NOMO-1 treated with DMSO at 0.1 percent for 48 hours (cell line): ENCODE measurements around the gene CLDND2.

ENCODE experiments used
- DNase-seq: peaks from one replicate; lab custom pipeline; 2025; ENCODE audit not compliant: unreplicated experiment; lab: John Stamatoyannopoulos, UW

The CLDND2 gene

DNA sequence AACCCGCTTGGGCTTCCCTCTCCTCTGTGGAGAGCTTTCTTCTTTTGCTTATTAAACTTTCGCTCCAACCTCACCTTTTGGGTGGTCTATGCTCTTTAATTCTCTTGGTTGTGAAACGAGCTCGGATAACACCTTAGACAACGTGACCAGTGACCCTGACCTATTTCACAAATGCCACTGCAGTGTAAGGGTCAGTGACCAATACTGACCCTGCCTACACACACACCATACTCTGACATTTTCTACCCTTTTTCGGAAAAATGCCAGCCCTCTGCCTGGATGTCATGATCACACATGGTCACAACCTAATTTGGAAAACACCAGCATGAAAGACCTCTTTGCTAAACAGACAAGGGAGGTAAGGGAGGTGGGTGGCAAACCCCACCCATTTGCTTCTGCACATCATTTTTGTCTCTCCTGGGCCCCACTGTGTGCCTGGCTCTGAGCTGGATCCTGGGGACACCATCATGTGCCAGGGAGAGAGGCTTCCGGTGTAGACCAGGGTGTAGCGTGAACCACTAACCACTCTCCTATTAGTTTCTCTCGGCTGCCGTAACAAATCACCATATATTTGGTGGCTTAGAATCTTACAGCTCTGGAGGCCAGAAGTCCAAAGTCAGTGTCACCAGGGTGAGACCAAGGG is 12.5 kb downstream of the CLDND2 start:
- no peak for DNase-seq

DNA sequence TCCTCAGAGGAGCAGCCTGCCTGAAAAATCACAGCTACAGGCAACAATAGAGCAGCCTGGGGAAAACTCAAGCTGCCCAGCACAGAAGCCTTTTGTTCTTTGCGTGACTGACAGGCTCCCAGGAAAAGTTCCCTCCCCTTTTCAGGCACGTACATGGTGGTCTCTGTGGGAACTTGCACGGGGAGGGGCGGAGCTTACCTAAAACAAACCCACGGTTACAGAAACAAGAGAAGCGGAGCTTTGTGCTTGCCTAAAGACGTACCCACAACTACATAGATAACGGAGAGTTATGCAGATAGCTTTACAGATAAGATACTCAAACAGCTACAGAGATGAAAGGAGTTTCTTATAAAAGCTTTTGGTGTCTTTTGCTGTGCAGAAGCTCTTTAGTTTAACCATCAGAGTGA is 14.1 kb downstream of the CLDND2 start:
- DNase-seq: no peak

DNA sequence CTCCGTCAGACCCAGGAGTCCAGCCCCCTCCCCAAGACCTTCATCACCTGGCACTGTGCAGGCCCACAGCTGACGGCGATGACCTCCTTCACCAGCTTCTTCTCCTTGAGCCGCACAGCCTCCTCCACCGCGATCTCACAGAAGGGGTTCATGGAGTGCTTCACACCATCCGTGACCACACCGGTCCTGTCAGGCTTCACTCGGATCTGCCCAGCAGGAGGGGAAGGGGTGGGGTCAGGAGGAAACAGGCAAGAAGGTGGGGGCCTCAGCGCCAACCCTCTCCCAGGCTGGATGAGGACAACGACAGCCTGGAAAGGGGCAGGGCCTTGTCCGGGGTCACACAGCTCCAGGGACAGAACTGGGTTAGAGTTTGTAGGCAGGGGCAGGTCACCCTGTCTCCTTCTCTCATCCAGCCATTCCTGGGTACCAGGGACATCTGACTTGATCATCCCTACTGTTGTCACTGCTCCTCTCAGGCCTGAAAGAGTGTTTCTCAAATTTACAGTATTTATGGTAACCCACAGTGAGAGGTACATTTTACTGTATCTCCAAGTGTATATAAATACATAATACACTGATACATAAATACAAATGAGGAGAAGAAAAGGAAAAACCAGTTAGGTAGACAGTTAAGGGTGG is 14.6 kb downstream of the CLDND2 start:
- no peak for DNase-seq

DNA sequence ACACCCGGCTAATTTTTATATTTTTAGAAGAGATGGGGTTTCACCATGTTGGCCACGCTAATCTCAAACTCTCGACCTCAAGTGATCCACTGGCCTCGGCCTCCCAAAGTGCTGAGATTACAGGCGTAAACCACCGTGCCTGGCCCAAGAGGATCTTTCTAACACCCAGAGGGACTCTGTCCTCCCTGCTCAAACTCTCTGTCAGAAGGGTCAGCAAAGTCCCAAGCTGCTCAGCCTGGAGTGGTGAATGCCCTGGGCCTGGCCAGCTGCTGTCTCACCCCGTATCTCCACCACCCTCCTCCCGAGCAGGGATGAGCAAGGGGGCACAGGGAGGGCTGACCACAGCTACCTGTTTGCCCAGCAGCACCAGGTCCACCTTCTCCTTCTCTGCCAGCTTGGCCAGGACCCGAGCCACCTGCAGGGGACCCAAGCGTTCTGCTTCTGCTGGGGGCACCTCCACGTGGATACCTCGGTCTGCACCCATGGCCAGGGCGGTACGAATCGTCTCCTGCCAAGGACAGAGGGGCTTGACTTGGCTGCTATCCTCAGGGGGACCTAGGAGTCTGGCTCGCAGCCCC is 15.9 kb downstream of the CLDND2 start:
- no peak for DNase-seq

DNA sequence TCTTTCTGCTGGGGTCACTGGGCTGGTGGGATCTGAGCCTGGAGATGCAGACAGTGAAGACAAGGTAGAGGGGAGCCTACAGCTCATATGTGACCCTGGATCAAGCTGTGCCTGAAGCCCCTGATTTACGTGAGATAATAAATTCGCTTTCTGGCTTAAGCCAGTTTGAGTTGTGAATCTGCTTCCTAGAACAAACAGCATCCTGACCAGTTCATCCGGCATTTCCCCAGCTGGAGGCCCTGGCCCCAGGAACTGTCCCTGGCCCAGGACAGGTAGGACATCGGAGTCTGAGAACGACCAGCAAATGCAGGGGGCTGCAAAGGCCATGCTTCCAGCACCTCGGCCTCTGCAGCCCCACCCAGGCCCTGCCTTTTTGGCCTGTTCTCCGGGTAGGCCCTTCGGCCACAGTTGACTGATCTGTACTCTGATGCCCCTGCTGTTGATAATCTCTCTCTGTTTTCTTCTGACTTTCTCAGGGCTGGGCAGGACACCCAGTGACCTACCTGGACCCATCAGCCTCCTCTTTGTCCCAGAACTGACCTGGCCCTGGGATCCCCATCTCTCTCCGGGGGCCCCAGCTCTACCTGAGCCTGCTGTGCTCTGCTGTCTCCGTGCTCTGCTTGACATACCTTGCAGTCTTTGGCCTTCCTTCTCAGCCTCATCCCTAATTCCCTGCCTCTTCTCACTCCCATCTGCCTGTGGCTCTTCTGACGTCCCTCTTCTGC is 17.4 kb downstream of the CLDND2 start:
- no peak for DNase-seq

DNA sequence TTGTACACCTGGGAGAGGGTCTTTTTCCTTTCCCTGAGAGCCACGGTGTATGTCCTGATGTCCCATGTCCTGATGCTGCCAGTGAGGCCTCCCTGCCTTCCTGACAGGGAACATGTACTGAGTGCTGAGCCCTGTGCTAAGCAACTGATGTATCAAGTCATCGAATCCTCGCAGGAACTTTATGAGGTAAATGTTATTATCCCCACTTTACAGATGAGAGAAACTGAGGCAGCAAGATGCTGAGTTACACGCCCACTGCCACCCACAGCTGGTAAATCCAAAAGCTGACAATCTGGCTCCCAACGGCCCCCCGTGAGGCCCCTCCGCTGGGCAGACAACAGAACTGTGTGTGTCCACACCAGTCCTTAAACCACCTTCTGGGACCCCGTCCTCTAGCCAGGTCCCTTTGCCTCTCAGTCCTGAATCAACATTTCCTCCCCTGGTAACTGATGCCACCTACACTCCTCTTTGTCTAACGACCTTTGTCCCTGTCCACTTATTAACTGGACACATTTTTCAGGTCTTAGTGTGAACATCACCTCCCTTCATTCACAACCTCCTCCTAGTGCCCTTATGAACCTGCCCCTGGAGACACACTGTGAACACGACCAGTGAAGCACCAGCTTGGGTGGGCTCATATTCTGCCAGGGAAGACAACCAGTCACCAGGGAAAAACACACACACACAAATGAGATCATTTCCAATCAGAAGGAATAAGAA is 21.4 kb downstream of the CLDND2 start:
- DNase-seq: no peak

DNA sequence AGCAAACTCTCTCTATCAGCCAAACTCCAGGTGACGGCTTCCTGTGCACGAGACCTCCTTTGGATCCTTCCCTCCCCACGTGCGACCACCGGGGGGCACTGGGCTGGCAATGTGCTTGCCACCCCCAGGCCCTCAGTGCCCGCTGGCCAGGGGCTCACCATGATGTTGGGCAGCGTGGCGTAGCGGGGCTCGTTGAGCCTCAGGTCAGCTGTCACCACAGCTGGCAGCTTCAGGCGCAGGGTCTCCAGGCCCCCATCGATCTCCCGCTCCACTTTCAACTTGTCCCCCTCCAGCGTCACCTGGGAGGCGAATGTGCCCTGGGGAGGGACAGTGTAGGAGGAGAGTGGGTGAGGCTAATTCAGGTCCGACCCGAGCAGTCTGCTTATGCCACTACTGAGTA is 22.1 kb downstream of the CLDND2 start:
- DNase-seq: no peak

DNA sequence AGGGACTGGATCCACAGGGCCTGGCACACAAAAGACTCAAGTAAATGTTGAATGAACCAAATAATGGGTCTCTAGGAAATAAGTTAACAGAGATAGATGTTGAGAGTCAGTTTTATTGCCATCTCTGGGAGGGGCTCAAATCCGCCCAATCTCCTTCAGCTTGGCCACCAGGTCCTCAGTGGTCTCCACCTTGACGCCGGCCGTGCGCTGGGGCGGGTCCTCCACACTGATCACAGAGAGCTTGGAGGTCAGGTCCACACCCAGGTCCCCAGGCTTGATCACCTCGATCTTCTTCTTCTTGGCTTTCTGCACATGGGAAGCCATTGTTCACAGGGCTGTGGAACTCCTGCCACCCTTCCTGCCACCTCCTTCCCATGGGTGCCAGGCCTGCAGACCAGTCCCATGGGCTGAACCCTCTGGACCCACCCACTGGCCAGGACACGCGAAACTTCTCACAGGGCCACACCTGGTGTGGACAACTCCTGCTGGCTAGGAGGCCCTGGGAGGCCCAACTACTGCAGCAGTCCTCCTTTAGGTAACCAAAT is 23.7 kb downstream of the CLDND2 start:
- no peak for DNase-seq

DNA sequence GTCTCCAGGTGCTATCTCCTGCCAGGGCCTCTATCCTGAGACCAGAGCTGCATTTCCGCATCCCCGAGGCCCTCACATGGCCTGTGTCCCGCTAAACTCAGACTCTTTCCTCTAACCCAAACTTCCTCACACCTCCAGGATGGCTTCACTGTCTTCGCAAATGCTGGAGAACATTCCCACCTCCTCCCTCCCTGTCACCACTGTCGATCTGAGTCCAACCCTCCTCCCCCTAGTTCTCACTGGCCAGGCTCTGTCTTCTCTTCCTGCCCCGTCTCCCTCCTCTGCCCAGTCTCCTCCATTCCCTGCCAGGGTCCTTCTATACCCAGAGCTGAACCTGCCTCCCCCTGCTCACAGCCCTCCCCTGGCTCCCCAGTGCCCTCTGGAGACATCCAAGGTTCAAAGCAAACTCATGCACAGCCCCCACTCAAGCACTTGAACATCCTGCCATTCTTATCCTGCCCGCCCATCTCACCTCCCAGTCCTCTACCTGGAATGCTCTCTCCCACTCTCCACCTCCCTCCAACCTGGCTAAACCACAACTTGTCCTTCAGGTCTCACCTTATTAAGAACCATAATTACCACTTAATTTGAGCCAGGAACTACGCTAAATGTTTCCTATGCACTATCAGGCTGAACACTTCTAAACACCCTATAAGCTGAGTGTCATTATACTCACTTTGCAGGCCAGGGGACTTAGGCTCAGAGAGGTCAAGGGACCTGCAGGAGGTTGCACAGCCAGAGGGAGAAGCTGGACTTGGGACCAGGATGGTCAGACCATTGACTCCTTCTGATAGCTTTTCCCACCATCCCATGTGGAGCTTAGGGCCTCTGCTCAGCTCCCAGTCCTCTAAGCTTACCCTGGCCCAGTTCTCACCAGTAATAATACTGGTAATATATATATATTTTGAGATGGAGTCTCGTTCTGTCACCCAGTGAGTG is 25.9 kb downstream of the CLDND2 start:
- no peak for DNase-seq

DNA sequence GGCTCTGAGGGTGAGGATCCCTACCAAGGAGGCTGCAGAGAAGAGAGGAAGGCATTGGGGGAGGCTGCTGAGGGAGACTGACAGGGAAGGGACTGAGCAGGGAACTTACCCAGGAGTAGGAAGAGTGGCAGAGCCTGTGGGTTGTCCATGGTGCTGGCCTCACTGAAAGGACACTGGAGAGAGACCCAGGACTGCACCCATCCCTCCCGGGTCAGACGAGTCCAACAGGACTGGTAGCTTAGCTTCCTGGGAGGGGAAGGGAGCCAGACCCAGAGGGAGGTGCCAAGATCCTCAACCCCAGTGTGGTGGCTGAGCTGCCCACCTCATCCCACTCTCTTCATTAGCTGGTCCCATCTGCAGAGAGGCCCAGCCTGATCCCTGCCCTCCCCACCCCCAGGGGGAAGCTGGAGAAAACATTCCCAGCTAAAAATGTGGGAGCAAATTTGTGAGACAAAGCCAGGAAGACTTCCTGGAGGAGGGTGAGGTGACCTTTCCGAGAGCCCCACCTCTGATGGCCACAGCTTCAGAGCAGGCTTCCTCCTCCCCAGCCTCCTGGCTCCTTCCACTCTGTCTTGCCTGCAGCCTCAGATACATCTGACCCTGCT is 26.7 kb downstream of the CLDND2 start, which contains the start of gene VSIG10L:
Gene VSIG10L (minus strand): TSS at position 164 of the 605 bp plus-strand sequence. CDS start 15 bp downstream, at position 149.
- DNase-seq: no peak

DNA sequence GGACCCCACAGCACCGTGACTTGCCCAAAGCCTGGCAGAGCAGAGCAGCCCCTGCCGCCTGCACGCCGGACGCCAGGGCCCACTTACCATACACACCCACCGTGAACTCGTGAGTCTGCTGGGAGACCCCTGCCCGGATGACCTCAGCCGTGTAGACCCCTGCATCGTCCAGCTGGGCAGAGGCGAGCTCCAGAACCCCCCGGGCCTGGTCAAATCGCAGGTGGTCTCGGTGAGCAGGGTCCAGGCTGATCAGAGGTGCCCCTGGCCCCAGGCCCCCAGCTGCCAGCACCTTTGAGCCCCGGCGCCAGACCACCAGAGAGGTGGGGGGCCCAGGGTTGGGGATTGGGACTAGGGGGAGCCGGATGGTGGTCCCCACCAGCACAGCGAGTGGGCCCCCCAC is 27.7 kb downstream of the CLDND2 start:
- no peak for DNase-seq

DNA sequence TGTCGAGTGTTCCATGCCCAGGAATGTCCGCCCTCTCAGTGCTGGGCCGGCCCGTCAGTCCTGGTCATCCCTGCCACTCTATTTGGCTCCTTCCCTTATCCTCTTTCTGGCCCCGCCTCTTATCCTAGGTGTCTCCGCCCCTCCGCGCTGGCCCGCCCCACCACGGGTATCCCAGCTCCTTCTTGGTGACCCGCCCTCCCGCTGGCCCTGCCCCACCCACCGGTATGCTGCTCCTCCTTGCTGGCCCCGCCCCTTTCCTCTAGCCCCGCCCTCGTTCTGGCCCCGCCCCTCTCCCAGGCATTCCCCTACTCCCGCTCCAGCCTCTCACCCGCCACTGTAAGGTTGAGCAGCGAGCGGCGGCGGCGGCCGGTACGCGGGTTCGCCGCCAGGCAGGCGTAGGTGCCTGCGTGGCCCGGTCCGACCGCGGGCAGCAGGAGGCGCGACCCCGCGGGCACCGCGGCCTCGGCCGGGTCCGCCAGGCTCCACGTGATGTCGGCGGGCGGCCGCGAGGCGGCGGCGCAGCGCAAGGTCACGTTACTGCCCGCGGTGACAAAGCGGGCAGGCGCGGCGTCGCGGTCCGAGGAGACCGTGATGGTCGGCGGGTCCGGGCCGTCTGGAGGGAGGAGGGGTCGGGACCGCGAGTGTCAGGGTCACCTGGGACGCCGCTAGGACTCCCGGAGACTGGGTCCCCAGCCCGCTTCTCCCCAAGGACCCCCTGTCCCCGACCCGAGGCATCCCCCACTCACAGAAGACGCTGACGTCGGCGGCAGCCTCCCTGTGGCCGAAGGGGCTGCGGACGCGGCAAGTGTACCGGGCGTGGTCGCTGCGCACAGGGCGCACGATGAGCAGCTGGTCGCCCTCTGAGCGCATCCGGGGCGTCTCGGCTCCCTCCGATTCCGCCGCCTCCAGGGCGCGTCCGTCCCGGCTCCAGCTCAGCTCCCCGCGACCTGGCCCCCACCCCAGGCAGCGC is 28.8 kb downstream of the CLDND2 start:
- DNase-seq: peak; percentile 90

DNA sequence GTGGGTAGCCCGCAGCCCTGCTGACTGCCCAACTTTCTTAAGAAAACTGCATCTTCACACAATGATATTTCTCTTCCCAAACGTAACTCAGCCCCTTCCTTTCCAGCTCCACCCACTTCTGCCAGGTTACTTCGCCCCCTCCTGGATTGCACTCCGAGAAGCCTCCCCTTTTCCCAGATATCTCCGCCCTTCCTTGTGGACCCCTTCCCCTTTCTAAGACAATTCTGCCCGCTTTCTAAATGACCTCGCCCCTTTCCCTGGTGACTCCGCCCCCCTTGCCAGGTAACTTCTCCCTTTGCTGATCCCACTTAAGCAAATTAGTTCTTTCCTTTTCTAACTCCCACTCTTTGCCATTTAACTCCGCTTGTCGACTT is 29.5 kb downstream of the CLDND2 start:
- DNase-seq: no peak

DNA sequence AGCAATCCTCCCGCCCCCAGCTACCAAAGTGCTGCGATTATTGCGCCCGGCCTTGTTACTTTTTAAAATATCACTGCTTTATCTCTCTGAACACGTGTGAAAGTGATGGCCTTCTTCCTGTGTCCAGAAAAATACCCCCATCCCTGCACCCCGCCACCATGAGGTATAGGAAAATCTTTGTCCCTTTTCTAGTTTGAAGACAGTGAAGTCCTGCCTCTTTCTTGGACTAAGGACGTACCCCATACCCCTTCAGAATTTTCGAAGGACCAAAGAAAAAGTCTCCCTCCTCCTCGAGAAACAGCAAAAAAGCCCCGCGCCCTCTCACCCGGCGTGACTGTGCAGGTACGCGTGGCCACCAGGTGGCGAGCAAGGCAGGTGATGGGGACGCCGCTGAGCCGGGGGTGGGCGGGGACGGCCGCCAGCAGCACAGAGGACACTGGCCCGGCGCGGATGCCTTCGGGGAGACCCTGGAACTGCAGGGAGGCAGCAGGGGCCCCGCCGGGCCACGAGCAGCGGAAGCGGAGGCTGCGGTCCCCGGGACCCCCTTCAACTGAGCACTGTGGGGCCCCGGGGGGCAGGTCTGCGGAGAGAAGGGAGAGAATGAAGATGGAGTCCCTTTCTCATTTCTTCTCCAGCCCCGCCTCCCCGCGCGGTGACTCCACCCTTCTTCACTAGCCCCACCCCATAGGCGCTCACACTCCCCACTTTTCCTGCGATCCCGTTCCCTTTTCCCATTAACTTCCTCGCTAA is 30.1 kb downstream of the CLDND2 start:
- DNase-seq: peak; percentile 71

DNA sequence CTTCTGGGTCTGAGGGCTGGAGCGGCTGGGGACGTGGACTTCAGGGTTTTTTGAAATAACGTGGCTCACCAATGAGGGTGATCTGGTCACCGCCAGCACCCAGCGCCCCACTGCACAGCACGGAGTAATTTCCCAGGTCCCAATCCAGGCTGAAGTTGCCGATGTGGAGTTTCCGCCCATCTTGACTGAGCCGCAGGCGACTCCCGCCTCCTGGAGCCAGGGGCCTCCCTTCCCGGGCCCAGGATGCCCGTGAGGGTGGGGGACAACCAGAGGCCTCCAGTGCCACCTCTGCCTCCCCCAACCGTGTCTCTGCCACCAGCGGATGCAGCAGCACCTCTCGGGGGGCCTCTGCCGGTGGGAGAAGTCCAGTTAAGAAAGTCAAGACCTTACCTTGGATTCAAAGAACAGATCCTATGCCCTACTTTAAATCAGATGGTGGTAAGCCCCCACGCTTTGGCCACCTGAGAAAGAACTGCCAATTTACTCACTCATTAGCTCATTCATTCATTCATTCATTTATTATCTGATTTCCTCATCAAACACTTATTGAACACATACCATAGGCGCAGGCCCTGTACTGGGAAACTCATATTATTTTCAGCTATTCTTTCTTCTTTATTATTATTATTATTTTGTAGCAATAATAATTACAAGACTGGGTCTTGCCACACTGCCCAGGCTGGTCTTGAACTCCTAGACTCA is 30.8 kb downstream of the CLDND2 start:
- no peak for DNase-seq

DNA sequence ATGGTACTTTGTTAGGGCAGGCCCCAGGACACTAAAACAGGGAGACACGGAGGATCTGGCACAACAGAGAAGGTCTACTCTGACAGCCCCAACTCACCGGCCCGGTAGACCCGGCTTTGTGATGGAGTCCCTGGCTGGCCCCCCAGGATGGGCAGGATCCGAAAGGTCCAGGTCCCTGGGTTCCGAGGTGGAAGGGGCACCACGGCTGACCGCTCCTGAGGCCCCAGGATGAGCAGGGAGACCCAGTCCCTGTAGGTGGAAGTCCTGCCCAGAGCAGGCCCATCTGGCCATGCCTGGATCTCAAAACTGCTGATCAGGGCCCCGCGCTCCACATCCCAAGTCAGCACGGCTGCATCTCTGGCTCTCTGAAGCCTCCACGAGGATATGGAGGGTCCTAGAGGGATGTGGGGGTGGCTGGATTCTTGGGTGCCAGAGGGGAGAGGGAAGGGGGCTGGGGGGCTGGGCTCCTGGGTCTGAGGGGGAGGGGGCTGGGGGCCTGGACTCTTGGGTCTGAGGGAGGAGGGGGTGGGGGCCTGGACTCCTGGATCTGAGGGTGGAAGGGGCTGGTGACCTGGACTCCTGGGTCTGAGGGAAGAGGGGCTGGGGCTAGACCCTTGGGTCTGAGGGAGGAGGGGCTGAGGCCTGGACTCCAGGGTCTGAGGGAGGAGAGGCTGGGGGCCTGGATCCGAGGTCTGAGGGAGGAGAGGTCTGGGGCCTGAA is 31.5 kb downstream of the CLDND2 start:
- DNase-seq: no peak
